WERI-Rb-1 (cell line): ENCODE results near the gene CSTPP1.

Experiments used
- DNase-seq: peaks from one replicate; pipeline ENCODE4 v3.0.0-alpha.2; 2020
- H3K27ac ChIP-seq: fragments of 250-450 bp; sonication (Bioruptor Pico); 2 replicates; pipeline ENCODE4 v1.5.1; 2020; ENCODE audit warnings: mild to moderate bottlenecking, moderate library complexity
- H3K27me3 ChIP-seq: fragments of 250-450 bp; sonication (Bioruptor Pico); 2 replicates; pipeline ENCODE4 v1.5.1; 2021; ENCODE audit warnings: mild to moderate bottlenecking, low read depth, moderate library complexity; ENCODE audit not compliant: insufficient read depth, severe bottlenecking
- H3K36me3 ChIP-seq: fragments of 250-450 bp; sonication (Bioruptor Pico); 2 replicates; pipeline ENCODE4 v1.5.1; 2020; ENCODE audit warnings: mild to moderate bottlenecking, moderate library complexity
- H3K4me3 ChIP-seq: 2 replicates; pipeline ENCODE4 v1.5.1; 2011; ENCODE audit warnings: low read depth, mild to moderate bottlenecking, control low read depth, low read length
- H3K9me3 ChIP-seq: fragments of 250-450 bp; sonication (Bioruptor Pico); 2 replicates; pipeline ENCODE4 v1.5.1; 2021; ENCODE audit warnings: mild to moderate bottlenecking, moderate library complexity; ENCODE audit not compliant: severe bottlenecking
- TF ChIP-seq, protein P1 (sequence below): IDR thresholded peaks from 2 replicates; pipeline ENCODE4 v1.5.1; 2011; ENCODE audit warnings: low read depth, mild to moderate bottlenecking, control low read depth, inconsistent platforms, low read length

Gene CSTPP1

DNA sequence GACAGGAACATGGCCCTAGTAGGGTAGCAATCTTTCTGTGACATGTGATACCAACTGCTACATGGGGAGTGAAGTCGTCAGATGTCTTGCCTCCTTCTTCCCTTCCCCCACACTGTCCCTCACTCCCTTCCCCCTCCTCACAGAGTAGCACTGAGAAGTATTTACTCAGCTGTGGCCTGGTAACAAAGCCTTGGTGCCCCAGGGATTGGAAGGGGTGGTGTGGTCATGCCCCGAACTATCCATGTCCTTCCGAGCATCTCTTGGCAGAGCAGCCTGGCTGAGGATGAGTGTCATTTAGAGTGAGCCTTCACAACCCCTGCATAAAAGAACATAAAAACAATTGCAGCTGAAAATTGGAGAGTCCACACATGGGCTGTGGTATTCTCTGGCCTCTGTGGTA is 194.0 kb downstream of the CSTPP1 start:
- Histone ChIP-seq H3K27ac (no peak overlapping the region), H3K4me3 (no peak overlapping the region), H3K27me3 (no peaks in the 10 kb centered on the region), H3K9me3 (no peaks in the 10 kb centered on the region), H3K36me3 (no peaks in the 10 kb centered on the region)
- no peak for DNase-seq
- TF ChIP-seq, protein P1, sequence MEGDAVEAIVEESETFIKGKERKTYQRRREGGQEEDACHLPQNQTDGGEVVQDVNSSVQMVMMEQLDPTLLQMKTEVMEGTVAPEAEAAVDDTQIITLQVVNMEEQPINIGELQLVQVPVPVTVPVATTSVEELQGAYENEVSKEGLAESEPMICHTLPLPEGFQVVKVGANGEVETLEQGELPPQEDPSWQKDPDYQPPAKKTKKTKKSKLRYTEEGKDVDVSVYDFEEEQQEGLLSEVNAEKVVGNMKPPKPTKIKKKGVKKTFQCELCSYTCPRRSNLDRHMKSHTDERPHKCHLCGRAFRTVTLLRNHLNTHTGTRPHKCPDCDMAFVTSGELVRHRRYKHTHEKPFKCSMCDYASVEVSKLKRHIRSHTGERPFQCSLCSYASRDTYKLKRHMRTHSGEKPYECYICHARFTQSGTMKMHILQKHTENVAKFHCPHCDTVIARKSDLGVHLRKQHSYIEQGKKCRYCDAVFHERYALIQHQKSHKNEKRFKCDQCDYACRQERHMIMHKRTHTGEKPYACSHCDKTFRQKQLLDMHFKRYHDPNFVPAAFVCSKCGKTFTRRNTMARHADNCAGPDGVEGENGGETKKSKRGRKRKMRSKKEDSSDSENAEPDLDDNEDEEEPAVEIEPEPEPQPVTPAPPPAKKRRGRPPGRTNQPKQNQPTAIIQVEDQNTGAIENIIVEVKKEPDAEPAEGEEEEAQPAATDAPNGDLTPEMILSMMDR: no peak

DNA sequence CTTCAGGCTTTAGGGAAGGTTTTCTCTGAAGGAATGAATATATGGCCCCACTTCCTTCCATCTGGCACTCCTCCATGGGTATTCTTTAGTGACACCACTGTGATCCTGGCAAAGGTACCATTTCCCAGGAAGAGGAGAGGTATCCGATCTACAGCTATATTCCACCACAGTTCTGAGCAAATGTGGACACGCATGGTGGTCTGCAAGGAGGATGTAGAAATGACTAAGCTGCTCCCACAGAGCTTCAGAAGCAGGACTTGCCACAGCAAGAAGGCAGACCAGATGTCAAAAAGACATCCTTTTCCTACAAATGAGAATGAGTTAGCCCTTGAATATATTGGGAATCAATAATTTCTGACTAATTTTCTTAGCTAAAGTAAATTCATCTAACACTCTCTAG is 194.6 kb downstream of the CSTPP1 start:
- H3K27me3 ChIP-seq: no peaks in the 10 kb centered on the region
- no peak overlapping the region for H3K27ac ChIP-seq
- no peak for DNase-seq
- H3K9me3 ChIP-seq: no peaks in the 10 kb centered on the region
- H3K36me3 ChIP-seq: no peaks in the 10 kb centered on the region
- TF ChIP-seq, protein P1: no peak
- no peak overlapping the region for H3K4me3 ChIP-seq

DNA sequence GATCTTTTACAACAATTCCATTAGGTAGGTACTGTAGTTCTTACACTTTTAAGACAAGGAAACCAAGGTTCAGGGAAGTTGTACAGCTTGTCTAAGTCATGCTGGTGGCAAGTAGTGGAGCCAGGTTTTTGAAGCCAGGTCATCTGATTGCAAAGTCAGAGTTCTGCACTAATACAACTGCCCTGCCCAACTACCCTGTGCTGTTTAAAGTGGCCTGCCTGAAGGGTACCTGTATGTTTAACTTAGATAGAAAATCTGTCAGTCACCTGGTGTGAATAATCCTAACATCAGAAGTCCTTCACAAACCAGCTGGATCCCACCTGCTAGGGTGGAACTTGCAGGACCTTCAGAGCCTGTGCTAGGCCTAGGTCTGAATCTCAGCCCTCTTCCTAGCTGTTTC is 195.9 kb downstream of the CSTPP1 start:
- TF ChIP-seq, protein P1: no peak
- Histone ChIP-seq H3K4me3 (no peak overlapping the region), H3K36me3 (peaks cover 2% of the 10 kb centered on the region), H3K9me3 (no peaks in the 10 kb centered on the region), H3K27me3 (no peaks in the 10 kb centered on the region), H3K27ac (no peak overlapping the region)
- no peak for DNase-seq

DNA sequence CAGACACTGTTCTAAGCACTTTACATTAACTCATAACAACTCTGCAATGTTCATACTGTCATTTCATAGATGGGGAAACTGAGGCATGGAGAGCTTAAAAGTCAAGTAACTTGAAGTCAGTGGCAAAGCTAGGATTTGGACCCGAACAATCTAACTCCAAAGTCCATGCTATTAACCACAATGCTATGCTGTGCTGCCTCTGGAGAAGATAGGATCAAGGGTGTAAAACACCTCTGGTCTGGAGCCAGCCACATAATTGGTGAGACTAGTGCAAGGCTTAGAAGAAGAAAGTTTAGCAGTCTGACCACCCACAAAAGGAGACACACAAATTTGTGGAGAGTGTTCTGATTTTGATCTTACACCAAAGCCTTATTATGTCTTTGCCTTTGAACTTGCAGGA is 196.4 kb downstream of the CSTPP1 start:
- Histone ChIP-seq H3K27me3 (no peaks in the 10 kb centered on the region), H3K9me3 (no peaks in the 10 kb centered on the region), H3K4me3 (no peak overlapping the region), H3K36me3 (peaks cover 7% of the 10 kb centered on the region), H3K27ac (no peak overlapping the region)
- TF ChIP-seq, protein P1: no peak
- DNase-seq: no peak

DNA sequence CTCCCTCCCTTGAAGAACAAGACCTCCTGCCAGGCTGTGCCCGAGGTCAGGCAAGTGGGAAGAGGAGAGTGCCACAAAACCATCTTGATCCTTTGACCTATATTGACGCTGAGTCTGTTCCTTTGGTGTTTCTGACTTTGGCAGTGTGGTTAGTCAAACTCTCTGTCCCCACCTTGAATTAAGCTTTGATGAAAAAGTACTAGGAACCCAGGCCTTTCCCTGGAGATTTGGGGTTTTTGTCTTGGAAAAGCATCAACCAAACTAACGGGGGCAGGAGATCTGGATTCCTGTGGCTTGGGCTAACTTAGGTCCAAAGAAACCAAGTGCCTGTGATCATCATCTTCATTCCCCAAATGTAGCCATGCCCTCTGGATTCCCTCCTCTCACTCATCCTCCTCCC is 199.8 kb downstream of the CSTPP1 start:
- DNase-seq: no peak
- Histone ChIP-seq H3K27me3 (no peaks in the 10 kb centered on the region), H3K36me3 (peaks cover 11% of the 10 kb centered on the region), H3K27ac (no peak overlapping the region), H3K9me3 (no peaks in the 10 kb centered on the region), H3K4me3 (no peak overlapping the region)
- TF ChIP-seq, protein P1: no peak

DNA sequence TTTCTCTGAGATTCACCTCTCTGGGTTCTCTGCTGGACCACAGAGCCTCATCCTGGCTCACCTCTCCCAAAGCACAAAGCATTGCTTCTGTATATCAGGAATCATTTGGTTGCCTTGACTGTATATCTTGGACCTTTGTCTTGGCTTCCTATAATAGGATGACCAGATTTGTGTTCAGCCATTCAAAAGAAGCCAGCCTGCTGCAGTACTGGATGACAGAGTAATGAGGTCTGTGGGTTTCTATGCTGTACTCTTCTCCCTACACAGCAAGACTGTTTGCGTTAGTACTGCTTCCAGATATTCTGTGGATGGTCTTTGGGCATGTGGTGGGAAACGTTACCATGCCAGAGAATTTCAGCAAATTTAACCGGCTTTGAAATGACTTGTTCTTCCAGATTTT is 200.4 kb downstream of the CSTPP1 start:
- peaks cover 11% of the 10 kb centered on the region for H3K36me3 ChIP-seq
- TF ChIP-seq, protein P1: no peak
- H3K4me3 ChIP-seq: no peak overlapping the region
- H3K9me3 ChIP-seq: no peaks in the 10 kb centered on the region
- no peaks in the 10 kb centered on the region for H3K27me3 ChIP-seq
- no peak for DNase-seq
- H3K27ac ChIP-seq: no peak overlapping the region
